IMR-90 (cell line): ENCODE measurements around the gene RIPOR2. TPM values are rescaled to one million over a fixed set of nuclear protein-coding genes. Genes with fewer than 3 reads are reported as not detected.

Experiments used
- ATAC-seq: fragments of 200-7000 bp; cut with Tn5 transposase; 2 replicates; pipeline ENCODE4 v1.9.1; 2020; ENCODE audit warnings: low read depth, mild to moderate bottlenecking, moderate library complexity
- Bru-seq: library from RNA; stranded (reverse); fragments of 400-500 nt; gene quantifications from one replicate; lab custom pipeline; 2021; lab: Mats Ljungman, UMichigan
- BruChase-seq, 2 experiments: library from RNA; stranded (reverse); fragments of 400-500 nt; gene quantifications; one replicate each; lab custom pipeline; 2021; lab: Mats Ljungman, UMichigan
- BruUV-seq: library from RNA; stranded (reverse); fragments of 400-500 nt; replicated peaks from 2 replicates; lab custom pipeline; 2021; lab: Mats Ljungman, UMichigan
- CTCF ChIA-PET: fragments of 300-600 bp; formaldehyde crosslinking; extraction: SDS; loops from one replicate; lab custom pipeline; 2021; ENCODE audit warnings: antibody characterized with exemption; lab: Yijun Ruan, JAX
- POLR2A ChIA-PET: fragments of 300-600 bp; sonication (Branson Sonifier 250); formaldehyde crosslinking; loops from one replicate; lab custom pipeline; 2022; ENCODE audit warnings: antibody characterized with exemption; ENCODE audit not compliant: unreplicated experiment; lab: Charles Lee
- DNase-seq: peaks from one replicate; pipeline ENCODE4 v3.0.0; 2013
- H2AFZ ChIP-seq: replicated peaks from 2 replicates; pipeline ENCODE3; 2013; ENCODE audit warnings: low read length, mild to moderate bottlenecking; ENCODE audit not compliant: poor library complexity
- H2AK5ac ChIP-seq: 2 replicates; pipeline ENCODE4 v1.6.1; 2013; ENCODE audit warnings: low read depth, low read length, inconsistent platforms
- H2AK9ac ChIP-seq: replicated peaks from 2 replicates; pipeline ENCODE3; 2013; ENCODE audit warnings: mild to moderate bottlenecking, low read depth, low read length, moderate library complexity; ENCODE audit not compliant: poor library complexity
- H2BK120ac ChIP-seq: 2 replicates; pipeline ENCODE4 v1.6.1; 2013; ENCODE audit warnings: low read depth, low read length, inconsistent platforms
- H2BK15ac ChIP-seq: 3 replicates; pipeline ENCODE4 v1.6.1; 2013; ENCODE audit warnings: low read depth, low read length, inconsistent platforms
- H2BK20ac ChIP-seq: 2 replicates; pipeline ENCODE4 v1.6.1; 2013; ENCODE audit warnings: low read depth, mild to moderate bottlenecking, inconsistent platforms, low read length, moderate library complexity
- H2BK5ac ChIP-seq: 2 replicates; pipeline ENCODE4 v1.6.1; 2013; ENCODE audit warnings: mild to moderate bottlenecking, low read depth, low read length, inconsistent platforms; ENCODE audit not compliant: poor library complexity, severe bottlenecking
- H3K14ac ChIP-seq: replicated peaks from 2 replicates; pipeline ENCODE4 v1.6.1; 2013; ENCODE audit warnings: low read depth, low read length, inconsistent platforms
- H3K18ac ChIP-seq: 2 replicates; pipeline ENCODE4 v1.6.1; 2013; ENCODE audit warnings: low read depth, low read length, control low read depth
- H3K23ac ChIP-seq: 2 replicates; pipeline ENCODE4 v1.6.1; 2013; ENCODE audit warnings: low read depth, low read length, inconsistent platforms
- H3K27ac ChIP-seq: 2 replicates; pipeline ENCODE4 v1.5.1; 2013; ENCODE audit warnings: mild to moderate bottlenecking, control low read depth, low read length; ENCODE audit not compliant: insufficient read depth
- H3K27me3 ChIP-seq: 2 replicates; pipeline ENCODE4 v1.6.1; 2013; ENCODE audit warnings: low read length; ENCODE audit not compliant: control insufficient read depth, insufficient read depth
- H3K36me3 ChIP-seq: 2 replicates; pipeline ENCODE4 v1.6.1; 2013; ENCODE audit warnings: low read length, mixed read lengths; ENCODE audit not compliant: control insufficient read depth, insufficient read depth
- H3K4ac ChIP-seq: 2 replicates; pipeline ENCODE4 v1.6.1; 2013; ENCODE audit warnings: low read depth, low read length, inconsistent platforms
- H3K4me1 ChIP-seq: 2 replicates; pipeline ENCODE4 v1.6.1; 2013; ENCODE audit warnings: low read length, mixed read lengths; ENCODE audit not compliant: control insufficient read depth, insufficient read depth
- H3K4me2 ChIP-seq: 2 replicates; pipeline ENCODE4 v1.6.1; 2013; ENCODE audit warnings: low read depth, mild to moderate bottlenecking, control low read depth, low read length, moderate library complexity
- H3K4me3 ChIP-seq: 2 replicates; pipeline ENCODE4 v1.5.1; 2013; ENCODE audit warnings: low read depth, mild to moderate bottlenecking, control low read depth, low read length, moderate library complexity; ENCODE audit not compliant: insufficient read depth
- H3K56ac ChIP-seq: 2 replicates; pipeline ENCODE4 v1.6.1; 2013; ENCODE audit warnings: low read length, inconsistent platforms; ENCODE audit not compliant: insufficient read depth; ENCODE audit errors: extremely low read depth
- H3K79me1 ChIP-seq, 2 experiments: 2 replicates each; pipeline ENCODE4 v1.6.1; 2013; ENCODE audit warnings: low read length in 2 of 2, inconsistent platforms in 1 of 2, low read depth in 1 of 2
- H3K9ac ChIP-seq: 2 replicates; pipeline ENCODE4 v1.6.1; 2013; ENCODE audit warnings: low read depth, low read length, control low read depth
- H3K9me1 ChIP-seq: 2 replicates; pipeline ENCODE4 v1.6.1; 2013; ENCODE audit warnings: low read length, inconsistent platforms; ENCODE audit not compliant: insufficient read depth
- H3K9me3 ChIP-seq: 2 replicates; pipeline ENCODE4 v1.6.1; 2013; ENCODE audit warnings: low read length; ENCODE audit not compliant: control insufficient read depth, insufficient read depth
- H4K20me1 ChIP-seq: 2 replicates; pipeline ENCODE4 v1.6.1; 2013; ENCODE audit warnings: low read length, inconsistent platforms; ENCODE audit not compliant: insufficient read depth
- H4K5ac ChIP-seq: 2 replicates; pipeline ENCODE4 v1.6.1; 2013; ENCODE audit warnings: mild to moderate bottlenecking, low read depth, low read length, control low read depth
- H4K8ac ChIP-seq, 2 experiments: 2 replicates each; pipeline ENCODE4 v1.6.1; 2013; ENCODE audit warnings: low read depth in 2 of 2, low read length in 2 of 2, control low read depth in 1 of 2, inconsistent platforms in 1 of 2
- H4K91ac ChIP-seq: 2 replicates; pipeline ENCODE4 v1.6.1; 2013; ENCODE audit warnings: low read depth, low read length, inconsistent platforms; ENCODE audit not compliant: insufficient read depth
- CHD1 ChIP-seq: IDR thresholded peaks from 2 replicates; pipeline ENCODE4 v1.6.1; 2012; ENCODE audit warnings: low read depth, low read length, improper control_type of control experiment
- FOS ChIP-seq: fragments of 150-350 bp; IDR thresholded peaks from 2 replicates; pipeline ENCODE4 v1.6.1; 2016; ENCODE audit warnings: low read depth, low read length
- MXI1 ChIP-seq: IDR thresholded peaks from 2 replicates; pipeline ENCODE4 v1.6.1; 2012; ENCODE audit warnings: low read depth, mild to moderate bottlenecking, low read length, moderate library complexity, borderline replicate concordance
- POLR2A ChIP-seq: IDR thresholded peaks from 2 replicates; pipeline ENCODE4 v1.6.1; 2012; ENCODE audit warnings: mild to moderate bottlenecking, low read depth, low read length
- SMC3 ChIP-seq: fragments of 150-350 bp; IDR thresholded peaks from 2 replicates; pipeline ENCODE4 v1.6.1; 2016; ENCODE audit warnings: low read depth, mild to moderate bottlenecking, antibody characterized with exemption, low read length, moderate library complexity
- WGBS, 2 experiments: methylation state at CpG; one replicate each; pipeline versions ENCODE4 v1.1.5 to v1.1.7; 2013; ENCODE audit warnings: missing lambda C conversion rate in 2 of 2; ENCODE audit not compliant: insufficient read length in 1 of 2; ENCODE audit errors: extremely low coverage in 2 of 2; 5-methylcytosine and 5-hydroxymethylcytosine counted together
- dilution Hi-C: fragments of 300-500 bp; cut with HindIII; formaldehyde crosslinking; loops from one replicate; pipeline ENCODE4 v1.14.3; 2018; ENCODE audit warnings: low sequenced_read_pairs; ENCODE audit not compliant: unreplicated experiment
- in situ Hi-C: fragments of 300-500 bp; cut with MboI; formaldehyde crosslinking; loops from 3 replicates; pipeline ENCODE4 v1.14.3; 2019; ENCODE audit warnings: low sequenced_read_pairs, inconsistent platforms, mixed read lengths
- intact Hi-C: fragments of 100-400 bp; cut with micrococcal nuclease; formaldehyde crosslinking; loops from 2 replicates; pipeline ENCODE4 v1.10.0; 2022
- long read RNA-seq: library from polyadenylated mRNA; unstranded; transcript quantifications from one replicate; pipeline ENCODE4 v2.0.0, GENCODE V29; 2021; ENCODE audit not compliant: unreplicated experiment
- polyA plus RNA-seq, 3 experiments: library from polyadenylated mRNA; depleted of rRNA; stranded (reverse); fragments of >200 nt; gene quantifications; 2 replicates each; pipeline ENCODE4 v1.2.3, GENCODE V29; 2012; ENCODE audit warnings: low replicate concordance in 1 of 3
- total RNA-seq: library from RNA; depleted of rRNA; stranded (reverse); fragments of >200 nt; gene quantifications from 2 replicates; pipeline ENCODE4 v1.2.3, GENCODE V29; 2012; rRNA removed
- TF ChIP-seq, protein P1 (sequence below): fragments of 150-350 bp; IDR thresholded peaks from 2 replicates; pipeline ENCODE4 v1.6.1; 2017; ENCODE audit warnings: mild to moderate bottlenecking, antibody characterized with exemption, low read length, low read depth
- TF ChIP-seq, protein P2 (sequence below): conservative IDR thresholded peaks from 2 replicates; pipeline ENCODE4 v1.5.1; 2012; ENCODE audit warnings: mild to moderate bottlenecking, low read depth, low read length, improper control_type of control experiment

Gene RIPOR2, protein sequence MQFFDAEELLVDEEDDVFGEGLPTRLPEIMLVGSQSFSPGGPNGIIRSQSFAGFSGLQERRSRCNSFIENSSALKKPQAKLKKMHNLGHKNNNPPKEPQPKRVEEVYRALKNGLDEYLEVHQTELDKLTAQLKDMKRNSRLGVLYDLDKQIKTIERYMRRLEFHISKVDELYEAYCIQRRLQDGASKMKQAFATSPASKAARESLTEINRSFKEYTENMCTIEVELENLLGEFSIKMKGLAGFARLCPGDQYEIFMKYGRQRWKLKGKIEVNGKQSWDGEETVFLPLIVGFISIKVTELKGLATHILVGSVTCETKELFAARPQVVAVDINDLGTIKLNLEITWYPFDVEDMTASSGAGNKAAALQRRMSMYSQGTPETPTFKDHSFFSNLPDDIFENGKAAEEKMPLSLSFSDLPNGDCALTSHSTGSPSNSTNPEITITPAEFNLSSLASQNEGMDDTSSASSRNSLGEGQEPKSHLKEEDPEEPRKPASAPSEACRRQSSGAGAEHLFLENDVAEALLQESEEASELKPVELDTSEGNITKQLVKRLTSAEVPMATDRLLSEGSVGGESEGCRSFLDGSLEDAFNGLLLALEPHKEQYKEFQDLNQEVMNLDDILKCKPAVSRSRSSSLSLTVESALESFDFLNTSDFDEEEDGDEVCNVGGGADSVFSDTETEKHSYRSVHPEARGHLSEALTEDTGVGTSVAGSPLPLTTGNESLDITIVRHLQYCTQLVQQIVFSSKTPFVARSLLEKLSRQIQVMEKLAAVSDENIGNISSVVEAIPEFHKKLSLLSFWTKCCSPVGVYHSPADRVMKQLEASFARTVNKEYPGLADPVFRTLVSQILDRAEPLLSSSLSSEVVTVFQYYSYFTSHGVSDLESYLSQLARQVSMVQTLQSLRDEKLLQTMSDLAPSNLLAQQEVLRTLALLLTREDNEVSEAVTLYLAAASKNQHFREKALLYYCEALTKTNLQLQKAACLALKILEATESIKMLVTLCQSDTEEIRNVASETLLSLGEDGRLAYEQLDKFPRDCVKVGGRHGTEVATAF
- total RNA-seq (0.83 and 1.1 TPM in 2 replicates), polyA plus RNA-seq (2012; rRNA removed) (0.87 and 1.2 TPM in 2 replicates), Bru-seq, nascent RNA (percentile 45 among the genes with signal in this experiment), BruChase-seq, experiment 1, labeled RNA remaining after a 6-hour chase (percentile 40 among the genes with signal in this experiment), BruChase-seq, experiment 2, labeled RNA remaining after a 2-hour chase (percentile 39 among the genes with signal in this experiment)
- 0.71 and 0.74 TPM in 2 replicates for polyA plus RNA-seq (2012; cell fraction: cytosol; rRNA removed)
- polyA plus RNA-seq (2012; cell fraction: nucleus; rRNA removed; ENCODE audit: low replicate concordance), result 0.82 and 2.2 TPM in 2 replicates
- long read RNA-seq, partial matches to known transcripts, result 0 of 3 reads
- long read RNA-seq, other reads (novel, unspliced or antisense), result 2 of 3 reads

DNA sequence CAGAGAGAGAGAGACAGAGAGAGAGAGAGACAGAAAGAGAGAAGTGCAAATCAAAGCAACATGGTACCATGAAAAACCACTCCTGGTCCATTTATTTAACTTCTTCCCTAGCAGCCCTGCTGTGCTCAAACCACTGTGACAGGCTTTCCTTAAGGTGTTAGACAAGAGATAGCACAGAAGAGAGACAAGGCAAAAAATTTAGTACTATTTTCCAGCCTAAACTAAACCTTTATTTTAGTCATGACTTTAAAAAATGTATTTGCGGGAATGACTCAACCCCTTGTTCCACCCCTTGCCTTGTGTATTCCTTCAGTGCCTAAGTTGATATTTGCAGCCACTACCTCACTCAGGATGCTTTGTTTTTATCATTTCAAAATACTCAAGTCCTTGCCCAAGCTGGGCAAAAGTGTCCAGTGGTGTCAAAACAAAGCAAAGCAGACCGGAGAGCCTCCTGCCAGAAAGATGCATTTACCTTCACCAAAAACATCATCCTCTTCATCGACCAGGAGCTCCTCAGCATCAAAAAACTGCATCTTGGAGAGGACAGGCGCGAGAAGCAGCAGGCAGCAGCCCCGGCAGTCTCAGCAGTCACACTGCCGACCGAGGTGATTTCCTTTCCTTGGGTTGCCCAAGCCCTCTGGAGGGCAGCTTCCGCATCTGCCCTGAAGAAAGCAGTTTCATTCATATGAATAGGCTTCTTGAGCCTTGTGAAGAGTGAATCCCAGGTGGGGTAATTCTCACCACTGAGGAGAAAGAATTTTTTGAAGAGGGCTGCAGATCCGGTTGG is at the start of gene RIPOR2:
Gene RIPOR2, minus strand, starts transcription at position 595 of the 787 bp plus-strand sequence. Its CDS starts 62 bp downstream, at position 533.
- BruUV-seq, result no TSS peak
- Histone ChIP-seq H2BK5ac (no peak within 1 kb of the TSS), H3K36me3 (no peaks in the 10 kb centered on the region), H3K27ac (no peak within 1 kb of the TSS), H3K4me1 (peaks cover 14% of the 10 kb centered on the region), H3K9ac (no peak within 1 kb of the TSS), H3K18ac (peak within 1 kb of the TSS; percentile 67), H3K4ac (no peak within 1 kb of the TSS), H4K20me1 (no peaks in the 10 kb centered on the region), H2BK15ac (no peak within 1 kb of the TSS), H2AFZ (peak within 1 kb of the TSS; percentile 3), H3K23ac (no peak within 1 kb of the TSS), H4K91ac (no peak within 1 kb of the TSS; the same call in 1 of the 2 replicates), H4K5ac (no peak within 1 kb of the TSS; the same call in 1 of the 2 replicates), H2AK5ac (no peak within 1 kb of the TSS), H3K56ac (no peak within 1 kb of the TSS), H3K14ac (no peak within 1 kb of the TSS), H4K8ac (no peak within 1 kb of the TSS), H2BK120ac (no peak within 1 kb of the TSS), H3K27me3 (no peaks in the 10 kb centered on the region), H3K9me1 (peaks cover 11% of the 10 kb centered on the region), H3K9me3 (no peaks in the 10 kb centered on the region), H2AK9ac (peak within 1 kb of the TSS; percentile 42), H3K79me1 (no peaks in the 10 kb centered on the region), H3K4me3 (no peak within 1 kb of the TSS), H2BK20ac (no peak within 1 kb of the TSS), H3K4me2 (no peak within 1 kb of the TSS; the same call in 1 of the 2 replicates)
- 50% methylated on average over 3 of the region's 10 CpGs; no CpG with 5 or more reads in 1 of the 2 experiments for WGBS, 2 experiments
- DNase-seq, result peak; percentile 50
- ChIA-PET CTCF (interaction anchor here (0.9 to 1.1 kb wide), 2 partner anchors 12 to 80 kb away, joined by 3 read pairs; no protein-coding TSS in a partner anchor), POLR2A (no interaction called here)
- in situ Hi-C loops, result no loop called here
- peak; percentile 33 for ATAC-seq
- intact Hi-C loops, result loop anchor here (1.0 kb wide), 1 partner anchor 40 kb away; no protein-coding TSS in a partner anchor
- dilution Hi-C loops, result no loop called here
- TF ChIP-seq POLR2A (no peak), SMC3 (no peak), MXI1 (no peak), CHD1 (no peak), FOS (no peak)
- TF ChIP-seq, protein P1, sequence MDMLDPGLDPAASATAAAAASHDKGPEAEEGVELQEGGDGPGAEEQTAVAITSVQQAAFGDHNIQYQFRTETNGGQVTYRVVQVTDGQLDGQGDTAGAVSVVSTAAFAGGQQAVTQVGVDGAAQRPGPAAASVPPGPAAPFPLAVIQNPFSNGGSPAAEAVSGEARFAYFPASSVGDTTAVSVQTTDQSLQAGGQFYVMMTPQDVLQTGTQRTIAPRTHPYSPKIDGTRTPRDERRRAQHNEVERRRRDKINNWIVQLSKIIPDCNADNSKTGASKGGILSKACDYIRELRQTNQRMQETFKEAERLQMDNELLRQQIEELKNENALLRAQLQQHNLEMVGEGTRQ, result no peak
- TF ChIP-seq, protein P2, sequence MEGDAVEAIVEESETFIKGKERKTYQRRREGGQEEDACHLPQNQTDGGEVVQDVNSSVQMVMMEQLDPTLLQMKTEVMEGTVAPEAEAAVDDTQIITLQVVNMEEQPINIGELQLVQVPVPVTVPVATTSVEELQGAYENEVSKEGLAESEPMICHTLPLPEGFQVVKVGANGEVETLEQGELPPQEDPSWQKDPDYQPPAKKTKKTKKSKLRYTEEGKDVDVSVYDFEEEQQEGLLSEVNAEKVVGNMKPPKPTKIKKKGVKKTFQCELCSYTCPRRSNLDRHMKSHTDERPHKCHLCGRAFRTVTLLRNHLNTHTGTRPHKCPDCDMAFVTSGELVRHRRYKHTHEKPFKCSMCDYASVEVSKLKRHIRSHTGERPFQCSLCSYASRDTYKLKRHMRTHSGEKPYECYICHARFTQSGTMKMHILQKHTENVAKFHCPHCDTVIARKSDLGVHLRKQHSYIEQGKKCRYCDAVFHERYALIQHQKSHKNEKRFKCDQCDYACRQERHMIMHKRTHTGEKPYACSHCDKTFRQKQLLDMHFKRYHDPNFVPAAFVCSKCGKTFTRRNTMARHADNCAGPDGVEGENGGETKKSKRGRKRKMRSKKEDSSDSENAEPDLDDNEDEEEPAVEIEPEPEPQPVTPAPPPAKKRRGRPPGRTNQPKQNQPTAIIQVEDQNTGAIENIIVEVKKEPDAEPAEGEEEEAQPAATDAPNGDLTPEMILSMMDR, result no peak
